Measurements from ENCODE around the gene SCYL1. TPM values are rescaled to one million over a fixed set of nuclear protein-coding genes. Genes with fewer than 3 reads are reported as not detected.

Gene SCYL1
- 111 and 114 TPM in 2 replicates for total RNA-seq

GRCh38 chr11:65524741-65525545 is at the start of gene SCYL1:
Gene SCYL1, plus strand, starts transcription at chr11:65525083. Its CDS starts 71 bp downstream, at chr11:65525154.

DNA sequence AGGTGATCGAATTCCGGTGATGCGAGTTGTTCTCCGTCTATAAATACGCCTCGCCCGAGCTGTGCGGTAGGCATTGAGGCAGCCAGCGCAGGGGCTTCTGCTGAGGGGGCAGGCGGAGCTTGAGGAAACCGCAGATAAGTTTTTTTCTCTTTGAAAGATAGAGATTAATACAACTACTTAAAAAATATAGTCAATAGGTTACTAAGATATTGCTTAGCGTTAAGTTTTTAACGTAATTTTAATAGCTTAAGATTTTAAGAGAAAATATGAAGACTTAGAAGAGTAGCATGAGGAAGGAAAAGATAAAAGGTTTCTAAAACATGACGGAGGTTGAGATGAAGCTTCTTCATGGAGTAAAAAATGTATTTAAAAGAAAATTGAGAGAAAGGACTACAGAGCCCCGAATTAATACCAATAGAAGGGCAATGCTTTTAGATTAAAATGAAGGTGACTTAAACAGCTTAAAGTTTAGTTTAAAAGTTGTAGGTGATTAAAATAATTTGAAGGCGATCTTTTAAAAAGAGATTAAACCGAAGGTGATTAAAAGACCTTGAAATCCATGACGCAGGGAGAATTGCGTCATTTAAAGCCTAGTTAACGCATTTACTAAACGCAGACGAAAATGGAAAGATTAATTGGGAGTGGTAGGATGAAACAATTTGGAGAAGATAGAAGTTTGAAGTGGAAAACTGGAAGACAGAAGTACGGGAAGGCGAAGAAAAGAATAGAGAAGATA is 25.7 kb upstream of the SCYL1 start, which contains the start of gene MALAT1:
TSS of gene MALAT1 (plus strand) at position 69 of the 736 bp plus-strand sequence.

GRCh38 chr11:65558002-65558929 is 33.4 kb downstream of the SCYL1 start, which contains the start of gene LTBP3:
Gene LTBP3, minus strand, starts transcription at chr11:65558359. Its CDS starts 400 bp downstream, at chr11:65557959.

DNA sequence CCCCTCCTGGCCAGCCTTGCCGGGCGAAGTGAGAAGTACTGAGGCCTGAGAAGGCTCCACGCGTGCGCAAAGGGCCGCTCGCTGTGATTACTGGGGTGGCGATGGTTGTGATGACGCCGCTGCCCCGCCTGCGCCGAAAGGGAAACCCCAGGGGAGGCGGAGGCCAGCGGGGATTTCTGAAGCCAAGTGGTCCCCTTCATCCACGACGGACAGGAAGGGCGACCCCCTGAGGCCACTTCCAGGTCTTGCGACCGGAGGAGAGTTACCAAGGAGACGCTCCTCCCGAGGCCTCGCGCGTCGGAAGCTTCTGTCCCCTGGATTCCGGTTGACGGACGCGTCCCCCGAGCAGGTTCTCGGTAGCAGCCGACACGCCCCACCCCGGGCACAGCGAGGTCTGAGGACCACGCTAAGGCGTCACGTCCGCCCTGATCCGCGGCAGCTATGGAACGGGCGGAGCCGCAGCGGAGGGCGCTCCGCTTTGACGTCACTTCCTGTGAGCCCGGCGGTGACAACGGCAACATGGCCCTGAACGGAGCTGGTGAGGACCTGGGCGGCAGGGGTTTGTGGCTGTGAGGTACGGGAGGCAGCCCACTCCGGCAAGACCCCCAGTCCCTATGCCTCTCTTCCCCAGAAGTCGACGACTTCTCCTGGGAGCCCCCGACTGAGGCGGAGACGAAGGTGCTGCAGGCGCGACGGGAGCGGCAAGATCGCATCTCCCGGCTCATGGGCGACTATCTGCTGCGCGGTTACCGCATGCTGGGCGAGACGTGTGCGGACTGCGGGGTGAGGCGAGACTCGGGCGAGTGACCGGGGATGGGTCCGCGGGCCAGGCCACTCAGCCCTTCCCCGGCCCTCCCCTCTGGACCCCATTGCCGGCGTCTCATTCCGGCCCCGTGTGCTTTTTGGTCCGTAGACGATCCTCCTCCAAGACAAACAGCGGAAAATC is 45.4 kb downstream of the SCYL1 start, which contains the start of gene ZNRD2:
TSS of gene ZNRD2 (plus strand) at position 505 of the 946 bp plus-strand sequence. CDS start at position 520, 15 bp downstream.

GRCh38 chr11:65572356-65573051 is 47.6 kb downstream of the SCYL1 start, which contains the start of gene FAM89B:
Gene FAM89B, plus strand, starts transcription at chr11:65572538. Its CDS starts 132 bp downstream, at chr11:65572670.

GRCh38 chr11:65575568-65576231 is 50.8 kb downstream of the SCYL1 start, which contains the start of gene EHBP1L1:
Gene EHBP1L1, plus strand, starts transcription at chr11:65576053. Its CDS starts 250 bp downstream, at chr11:65576303.

Other genes with a start within 250 kb of the SCYL1 start
- gene CDC42EP2, start 210.2 kb upstream of the SCYL1 start, total RNA-seq, result 19.9 and 24.8 TPM in 2 replicates
- gene DPF2, start 191.2 kb upstream of the SCYL1 start, total RNA-seq, result 37.2 and 41.3 TPM in 2 replicates
- 0.25 and 0.33 TPM in 2 replicates for gene TIGD3, start 170.3 kb upstream of the SCYL1 start, total RNA-seq
- gene SLC25A45, start 142.4 kb upstream of the SCYL1 start, total RNA-seq, result 0.98 and 1.8 TPM in 2 replicates
- gene FRMD8, start 138.4 kb upstream of the SCYL1 start, total RNA-seq, result 37.6 and 41.9 TPM in 2 replicates
- gene NEAT1, start 102.3 kb upstream of the SCYL1 start, total RNA-seq, result 16.5 and 75.2 TPM in 2 replicates
- gene MALAT1, start 26.0 kb upstream of the SCYL1 start, total RNA-seq, result 629 and 944 TPM in 2 replicates
- 104 and 399 TPM in 2 replicates for gene LTBP3, start 33.3 kb downstream of the SCYL1 start, total RNA-seq
- gene ZNRD2, start 45.4 kb downstream of the SCYL1 start, total RNA-seq, result 85.4 and 152 TPM in 2 replicates
- 69.9 and 115 TPM in 2 replicates for gene FAM89B, start 47.5 kb downstream of the SCYL1 start, total RNA-seq
- gene EHBP1L1, start 51.0 kb downstream of the SCYL1 start, total RNA-seq, result 45.1 and 49.6 TPM in 2 replicates
- 0.25 TPM in 1 of 2 replicates, not detected in the other for gene KCNK7, start 70.7 kb downstream of the SCYL1 start, total RNA-seq
- gene MAP3K11, start 89.1 kb downstream of the SCYL1 start, total RNA-seq, result 52.6 and 58.7 TPM in 2 replicates
- gene PCNX3, start 90.7 kb downstream of the SCYL1 start, total RNA-seq, result 62.6 and 74.9 TPM in 2 replicates
- 48.2 and 73.5 TPM in 2 replicates for gene SIPA1, start 113.0 kb downstream of the SCYL1 start, total RNA-seq
- gene RELA, start 137.8 kb downstream of the SCYL1 start, total RNA-seq, result 57.8 and 74.3 TPM in 2 replicates
- 46.8 and 47.7 TPM in 2 replicates for gene KAT5, start 187.2 kb downstream of the SCYL1 start, total RNA-seq
- 20.2 and 48.9 TPM in 2 replicates for gene RNASEH2C, start 195.7 kb downstream of the SCYL1 start, total RNA-seq

All from mesangial cell (primary cell).